ENCODE results near the gene CEP152.

GRCh38 chr15:48832648-48833047, 21.8 kb upstream of the CEP152 start:
- TF ChIP-seq REST (tag by site-specific recombination; IDR thresholded peaks at IDR 0.05) (no peak), CTCF (tag by site-specific recombination; IDR thresholded peaks at IDR 0.05) (no peak), ZNF266 (tag by site-specific recombination; IDR thresholded peaks at IDR 0.05; ENCODE audit: low read depth) (no peak), HOXA7 (CRISPR knock-in tag; IDR thresholded peaks at IDR 0.05; ENCODE audit: borderline replicate concordance) (no peak), KLF16 (tag by site-specific recombination; IDR thresholded peaks at IDR 0.05) (no peak), ELK4 (IDR thresholded peaks at IDR 0.05; ENCODE audit: borderline replicate concordance, low read depth, low read length) (no peak), ZNF501 (tag by site-specific recombination; IDR thresholded peaks at IDR 0.05) (no peak), ZNF777 (tag by site-specific recombination; IDR thresholded peaks at IDR 0.05; ENCODE audit: borderline replicate concordance) (no peak), YY1 (tag by site-specific recombination; IDR thresholded peaks at IDR 0.05) (no peak), ZNF146 (tag by site-specific recombination; IDR thresholded peaks at IDR 0.05) (no peak), ZNF670 (tag by site-specific recombination; IDR thresholded peaks at IDR 0.05; ENCODE audit: low read depth) (no peak), ZNF274 (IDR thresholded peaks at IDR 0.05; ENCODE audit: low read length) (no peak), ZNF274 (tag by site-specific recombination; IDR thresholded peaks at IDR 0.05; ENCODE audit: borderline replicate concordance) (no peak), ZNF184 (tag by site-specific recombination; IDR thresholded peaks at IDR 0.05) (no peak), ZNF138 (tag by site-specific recombination; IDR thresholded peaks at IDR 0.05; ENCODE audit: borderline replicate concordance) (no peak)

All from HEK293 (cell line).